NCI-H2107 treated with DMSO at 0.1 percent for 48 hours (cell line): ENCODE measurements around the gene CLCN3.
"Not testable (repeated sequence)": the region's sequence is repeated elsewhere in the genome, so short reads cannot be mapped to it uniquely, and the experiment has no call there.

Experiments
- DNase-seq: peaks from one replicate; lab custom pipeline; 2025; ENCODE audit not compliant: unreplicated experiment; lab: John Stamatoyannopoulos, UW

Gene CLCN3

DNA sequence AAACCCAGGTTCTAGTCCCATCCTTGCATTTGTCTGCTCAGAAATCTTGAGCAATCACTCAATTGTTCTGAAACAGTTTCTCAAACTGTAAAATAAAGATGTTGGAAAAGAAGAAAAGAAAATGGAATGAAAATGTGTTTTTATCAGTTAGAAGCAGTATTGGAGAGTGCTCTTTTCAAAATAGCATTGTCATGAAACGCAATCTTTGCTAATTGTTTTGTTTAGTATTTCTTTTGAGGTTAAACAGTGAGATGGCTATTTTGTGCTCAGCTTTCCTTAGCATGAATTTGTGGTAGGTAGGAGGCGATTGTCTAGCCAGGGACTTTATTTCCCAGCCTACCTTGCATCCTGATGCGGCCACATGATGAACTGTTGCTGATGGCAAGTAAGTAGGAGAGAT is 148.0 kb downstream of the CLCN3 start:
- no peak for DNase-seq

DNA sequence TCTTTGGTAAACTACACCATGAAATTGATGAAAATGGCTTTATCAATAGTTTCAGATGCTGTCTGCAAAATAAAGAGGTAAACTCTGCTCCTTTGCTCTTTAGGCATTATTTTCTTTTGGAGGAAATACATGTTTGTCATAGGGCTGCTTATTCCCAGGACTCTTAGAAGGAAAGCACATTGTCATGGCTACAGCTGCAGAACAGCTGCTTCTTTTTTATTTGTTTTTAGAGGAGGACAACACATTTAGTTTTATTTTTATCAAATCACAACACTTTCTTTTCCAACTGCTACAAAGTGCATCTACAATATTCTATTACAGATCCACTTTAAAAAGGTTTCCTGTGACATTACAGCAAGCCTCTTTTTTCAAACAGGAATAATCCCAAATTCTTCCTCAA is 150.0 kb downstream of the CLCN3 start:
- no peak for DNase-seq

DNA sequence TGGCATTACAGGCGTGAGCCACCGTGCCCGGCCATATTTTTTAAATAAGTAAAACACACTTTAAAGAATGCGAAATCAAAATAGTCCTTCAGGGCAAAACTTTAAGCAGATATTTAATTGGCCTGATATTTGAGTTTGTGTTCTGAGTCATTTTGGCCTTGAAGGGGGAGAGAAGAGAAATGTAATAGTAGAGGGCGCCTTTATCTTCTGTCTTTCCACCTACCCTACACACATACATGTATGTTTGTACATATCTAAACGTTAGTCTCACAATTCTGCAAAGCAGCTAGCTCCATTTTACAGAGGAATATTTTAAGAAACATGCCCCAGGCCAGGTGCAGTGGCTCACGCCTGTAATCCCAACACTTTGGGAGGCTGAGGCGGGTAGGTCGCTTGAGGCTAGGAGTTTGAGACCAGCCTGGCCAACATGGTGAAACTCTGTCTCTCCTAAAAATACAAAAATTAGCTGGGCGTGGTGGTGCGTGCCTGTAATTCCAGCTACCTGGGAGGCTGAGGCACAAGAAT is 151.2 kb downstream of the CLCN3 start:
- not testable (repeated sequence) for DNase-seq
